ENCODE results near the gene GJC1.

GJC1 gene

GRCh38 chr17:44796731-44797130 is 33.4 kb downstream of the GJC1 start:
- DNase-seq = no peak

- DNase-seq = no peak
These were observed 34.2 kb downstream of the GJC1 start for GRCh38 chr17:44795928-44796327.

GRCh38 chr17:44795421-44795820 is 34.7 kb downstream of the GJC1 start:
- no peak for DNase-seq

GRCh38 chr17:44794851-44795413 is 35.2 kb downstream of the GJC1 start:
- DNase-seq = no peak

GRCh38 chr17:44793885-44794842 is 35.9 kb downstream of the GJC1 start:
- DNase-seq = no peak

- DNase-seq = no peak
These were observed 37.8 kb downstream of the GJC1 start for GRCh38 chr17:44792276-44792675.

- no peak for DNase-seq
These were observed 41.9 kb downstream of the GJC1 start for GRCh38 chr17:44788139-44788538.

- no peak for DNase-seq
These were observed 42.7 kb downstream of the GJC1 start for GRCh38 chr17:44787271-44787940.

- no peak for DNase-seq
These were observed 43.5 kb downstream of the GJC1 start for GRCh38 chr17:44786551-44787081.

- DNase-seq = no peak
These were observed 44.2 kb downstream of the GJC1 start for GRCh38 chr17:44785921-44786320.

- DNase-seq = no peak
These were observed 47.7 kb downstream of the GJC1 start for GRCh38 chr17:44782326-44782850.

GRCh38 chr17:44781551-44782325 is 48.3 kb downstream of the GJC1 start:
- DNase-seq = no peak

GRCh38 chr17:44780845-44781480 is 49.1 kb downstream of the GJC1 start:
- DNase-seq = no peak

GRCh38 chr17:44780161-44780560 is 49.9 kb downstream of the GJC1 start:
- DNase-seq = no peak

GRCh38 chr17:44779211-44780025 is 50.7 kb downstream of the GJC1 start:
- DNase-seq = peak; percentile 92

GRCh38 chr17:44778656-44779210 is 51.4 kb downstream of the GJC1 start:
- no peak for DNase-seq

- DNase-seq = no peak
These were observed 52.4 kb downstream of the GJC1 start for GRCh38 chr17:44777394-44778348.

GRCh38 chr17:44776628-44777393 is 53.3 kb downstream of the GJC1 start:
- no peak for DNase-seq
